ENCODE measurements around the gene CPZ.

The CPZ gene

GRCh38 chr4:8639777-8640720, 47.5 kb downstream of the CPZ start:
- DNase-seq (ENCODE audit: low read depth) = no peak

- no peak for DNase-seq (ENCODE audit: low read depth)
These were observed 48.3 kb downstream of the CPZ start for GRCh38 chr4:8640816-8641215.

GRCh38 chr4:8641256-8641655, 48.7 kb downstream of the CPZ start:
- DNase-seq (ENCODE audit: low read depth) = no peak

GRCh38 chr4:8641931-8642650, 49.5 kb downstream of the CPZ start:
- DNase-seq (ENCODE audit: low read depth) = no peak

- no peak for DNase-seq (ENCODE audit: low read depth)
These were observed 50.2 kb downstream of the CPZ start for GRCh38 chr4:8642651-8643321.

GRCh38 chr4:8643441-8643840, 50.9 kb downstream of the CPZ start:
- no peak for DNase-seq (ENCODE audit: low read depth)

GRCh38 chr4:8643986-8644385, 51.4 kb downstream of the CPZ start:
- DNase-seq (ENCODE audit: low read depth) = no peak

GRCh38 chr4:8644461-8644891, 51.9 kb downstream of the CPZ start:
- no peak for DNase-seq (ENCODE audit: low read depth)

GRCh38 chr4:8644966-8645752, 52.6 kb downstream of the CPZ start:
- DNase-seq (ENCODE audit: low read depth) = no peak

GRCh38 chr4:8645753-8646124, 53.2 kb downstream of the CPZ start:
- DNase-seq (ENCODE audit: low read depth) = no peak

GRCh38 chr4:8646296-8647093, 53.9 kb downstream of the CPZ start:
- no peak for DNase-seq (ENCODE audit: low read depth)

- no peak for DNase-seq (ENCODE audit: low read depth)
These were observed 54.6 kb downstream of the CPZ start for GRCh38 chr4:8647094-8647570.

GRCh38 chr4:8647626-8648025, 55.1 kb downstream of the CPZ start:
- no peak for DNase-seq (ENCODE audit: low read depth)

GRCh38 chr4:8648296-8648695, 55.7 kb downstream of the CPZ start:
- DNase-seq (ENCODE audit: low read depth) = no peak

- no peak for DNase-seq (ENCODE audit: low read depth)
These were observed 56.5 kb downstream of the CPZ start for GRCh38 chr4:8648816-8649630.

GRCh38 chr4:8649631-8650361, 57.2 kb downstream of the CPZ start:
- DNase-seq (ENCODE audit: low read depth) = no peak

GRCh38 chr4:8651661-8652180, 59.2 kb downstream of the CPZ start:
- no peak for DNase-seq (ENCODE audit: low read depth)

GRCh38 chr4:8652181-8653078, 59.9 kb downstream of the CPZ start:
- DNase-seq (ENCODE audit: low read depth) = no peak

Measured in fibroblast of the conjunctiva (primary cell).